GM19193 (cell line): ENCODE data around the gene TANGO6.

Experiments used
- POLR2A ChIP-seq: IDR thresholded peaks from 4 replicates; pipeline ENCODE4 v1.6.1; 2011; ENCODE audit not compliant: insufficient read depth, insufficient read length; ENCODE audit errors: extremely low read depth

The TANGO6 gene

DNA sequence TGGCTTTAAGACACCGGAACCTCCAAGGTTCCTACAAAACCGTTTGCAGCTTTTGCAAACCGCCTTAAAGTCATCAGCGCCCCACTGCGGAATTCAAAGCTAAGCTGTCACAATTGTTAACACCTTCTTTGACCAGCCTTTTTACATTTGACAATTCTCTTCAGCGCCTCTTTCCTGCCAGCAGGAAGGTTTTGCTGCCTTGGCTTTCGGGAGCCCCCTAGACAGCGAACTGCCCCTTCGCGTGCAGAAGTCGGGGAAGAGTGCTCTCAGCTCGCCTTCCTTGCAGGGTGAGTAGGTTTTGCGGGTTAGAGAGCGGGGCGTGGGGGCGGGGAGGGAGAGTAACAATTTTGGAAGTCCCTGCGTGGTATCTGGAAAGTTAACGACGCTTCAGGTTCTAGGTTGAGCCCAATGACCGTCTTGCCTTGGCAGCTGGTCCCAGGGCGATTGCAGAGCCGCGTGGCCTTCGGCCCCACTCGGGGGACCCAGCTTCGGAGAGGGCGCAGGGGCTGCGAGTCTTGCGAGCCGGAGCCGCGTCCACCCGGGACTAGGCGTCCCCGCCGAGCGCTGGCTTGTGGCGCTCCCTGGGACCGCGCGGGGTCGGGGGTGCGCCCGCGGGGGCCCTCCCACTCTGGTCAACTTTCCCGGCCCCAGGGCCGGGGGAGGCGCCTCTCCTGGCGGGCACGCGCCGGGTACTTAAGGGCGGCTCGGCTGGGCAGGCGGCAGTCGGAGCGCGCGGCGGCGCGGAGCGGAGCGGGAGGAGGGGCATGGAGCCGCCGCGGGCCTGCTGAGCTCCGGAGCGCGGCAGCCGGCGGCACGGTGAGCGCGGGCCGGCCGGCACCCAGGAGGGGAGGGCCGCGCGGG, 262.4 kb downstream of the TANGO6 start, which contains the start of gene HAS3:
Gene HAS3, plus strand, starts transcription at position 153 of the 861 bp plus-strand sequence. CDS start 3,743 bp downstream, outside the sequence.
- TF ChIP-seq POLR2A = no peak

DNA sequence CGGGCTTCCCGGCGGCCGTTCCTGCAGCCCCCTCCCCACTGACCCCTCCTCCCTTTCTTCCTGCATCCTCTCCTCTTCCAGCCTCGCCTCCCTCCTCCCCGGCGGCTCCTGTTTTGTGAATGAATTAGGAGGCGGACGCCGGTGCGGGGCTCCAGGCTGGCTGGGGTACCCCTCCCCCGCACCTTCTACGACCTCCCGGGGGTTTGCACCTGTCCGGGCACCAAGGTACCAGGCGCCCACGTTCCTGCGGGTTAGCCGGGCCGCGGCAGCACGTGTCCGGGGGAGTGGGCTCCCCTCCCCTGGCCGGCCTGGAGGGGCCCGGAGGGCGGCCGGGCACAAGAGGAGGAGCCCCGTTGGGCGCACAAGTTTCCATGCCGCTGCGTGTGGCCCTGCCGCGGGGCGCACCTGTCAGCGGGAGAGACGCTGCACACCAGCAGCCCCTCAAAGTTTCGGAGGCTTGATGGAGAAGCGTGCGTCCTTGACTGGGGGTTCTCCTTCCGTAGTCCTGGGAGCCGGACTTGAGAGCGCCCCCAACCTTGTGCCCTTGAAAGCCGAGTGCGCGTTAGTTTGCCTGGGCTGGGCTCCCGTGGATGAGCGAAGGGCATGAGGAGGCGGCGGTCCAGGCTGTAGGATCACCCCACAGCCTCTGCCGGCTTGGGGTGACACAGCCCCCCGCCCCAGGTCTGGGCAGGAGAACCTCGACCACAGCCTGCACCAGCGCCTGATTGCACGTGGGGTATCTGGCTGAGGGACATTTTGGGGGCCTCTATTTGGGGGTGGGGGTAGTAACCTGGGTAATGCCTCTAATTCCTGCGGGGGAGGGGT, 263.4 kb downstream of the TANGO6 start:
- no peak for TF ChIP-seq POLR2A

- no peak for TF ChIP-seq POLR2A
These were observed 264.1 kb downstream of the TANGO6 start for GRCh38 chr16:69107316-69107962.

DNA sequence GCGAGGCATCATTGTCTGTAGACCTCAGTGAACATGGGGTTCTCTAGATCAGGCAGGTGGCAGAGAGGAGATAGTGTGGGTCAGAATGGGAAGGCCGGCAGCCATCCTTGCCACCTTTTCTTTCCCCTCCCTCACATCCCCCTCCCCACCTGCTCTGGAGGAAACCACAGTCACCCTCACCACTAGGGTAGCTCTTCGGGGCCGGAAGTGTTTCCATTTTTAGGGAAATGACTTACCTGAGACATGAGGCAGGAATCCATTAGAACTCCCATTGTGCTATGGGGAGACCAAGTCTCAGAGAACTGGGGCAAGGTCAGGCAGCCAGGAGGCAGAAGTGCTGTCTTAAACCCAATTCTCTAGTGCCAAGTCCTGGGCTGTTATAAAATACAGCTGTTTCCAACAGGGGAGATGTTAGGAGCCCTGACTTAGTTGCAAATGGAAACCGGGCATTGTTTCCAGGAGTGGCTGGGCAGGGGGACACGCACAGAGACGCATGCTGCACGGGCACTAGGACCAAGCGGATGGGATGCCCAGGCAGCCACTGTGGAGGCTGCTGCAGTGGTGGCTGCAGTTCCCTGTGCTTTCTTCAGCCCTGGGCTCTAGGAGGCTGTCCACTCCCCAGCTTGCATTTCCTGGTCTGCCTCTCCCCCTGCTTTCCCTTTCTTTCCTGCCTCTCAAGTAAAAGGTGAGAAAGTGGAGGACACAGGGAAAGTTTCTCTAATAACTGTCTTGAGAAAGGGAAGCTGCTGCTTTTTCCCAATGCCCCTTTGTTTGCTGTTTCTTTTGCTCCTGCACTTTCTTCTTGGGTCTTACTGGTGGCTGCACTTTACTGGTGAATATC, 265.0 kb downstream of the TANGO6 start:
- no peak for TF ChIP-seq POLR2A

- TF ChIP-seq POLR2A = no peak
These were observed 265.5 kb downstream of the TANGO6 start for GRCh38 chr16:69108905-69109252.

- no peak for TF ChIP-seq POLR2A
These were observed 266.3 kb downstream of the TANGO6 start for GRCh38 chr16:69109486-69110270.

GRCh38 chr16:69110406-69110805, 267.1 kb downstream of the TANGO6 start:
- no peak for TF ChIP-seq POLR2A

GRCh38 chr16:69111216-69111875, 268.0 kb downstream of the TANGO6 start:
- TF ChIP-seq POLR2A = no peak

DNA sequence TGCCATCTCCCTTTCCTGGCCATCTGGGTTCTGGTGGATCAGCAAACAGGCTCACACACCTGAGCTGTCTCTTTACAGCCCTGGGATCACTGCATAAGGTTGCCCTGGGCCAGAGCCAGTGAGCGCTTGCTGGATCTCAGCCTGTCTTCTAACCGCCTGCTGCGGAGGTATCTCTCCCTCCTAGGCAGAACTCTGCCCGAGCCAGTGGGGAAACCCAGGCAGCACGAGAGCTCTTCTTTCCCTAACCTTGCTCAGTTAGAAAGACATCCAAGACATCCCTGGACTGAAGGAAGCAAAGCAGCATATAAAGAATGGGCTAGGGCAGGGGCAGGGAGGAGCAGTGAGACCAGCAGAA, 268.5 kb downstream of the TANGO6 start:
- no peak for TF ChIP-seq POLR2A

DNA sequence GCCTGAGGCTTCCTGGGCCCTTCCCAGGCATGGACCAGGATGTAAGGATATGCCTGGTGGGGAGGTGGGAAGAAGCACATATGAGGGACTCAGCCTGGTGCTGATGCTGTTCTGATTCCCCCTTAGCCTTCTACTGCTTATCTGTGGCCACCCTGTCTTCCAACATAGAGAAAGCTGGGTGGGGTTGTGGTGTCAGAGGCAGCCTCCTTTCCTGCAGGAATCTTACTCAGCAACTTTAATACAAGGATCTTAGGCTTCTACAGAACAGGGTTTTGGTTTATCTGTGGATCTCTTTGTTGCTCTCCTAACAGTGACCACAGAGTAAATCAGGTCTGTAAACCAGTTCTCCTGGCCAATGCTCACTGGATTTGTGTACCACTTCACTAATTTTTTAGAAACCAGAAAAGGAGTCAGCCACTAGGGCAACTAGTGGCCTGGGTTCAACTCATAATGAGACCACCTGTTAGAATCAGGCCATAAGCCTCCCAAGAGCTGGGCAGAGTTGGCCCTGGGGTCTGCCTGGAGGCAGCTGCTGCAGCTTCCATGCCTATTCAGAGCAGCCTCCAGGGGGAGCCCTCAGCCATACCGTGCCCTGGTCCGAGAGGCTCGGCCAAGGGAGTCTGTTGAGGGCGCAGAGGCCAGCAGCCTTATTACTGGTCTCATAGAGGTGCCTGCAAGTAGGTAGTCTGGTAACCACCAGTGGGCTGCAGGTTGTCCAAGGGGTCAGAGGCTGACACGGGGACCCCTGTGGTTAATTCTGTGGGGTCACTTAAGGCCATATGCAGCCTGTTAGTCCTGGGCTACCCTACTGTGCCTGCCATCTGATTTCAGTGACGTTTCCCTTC, 269.2 kb downstream of the TANGO6 start:
- TF ChIP-seq POLR2A = no peak

DNA sequence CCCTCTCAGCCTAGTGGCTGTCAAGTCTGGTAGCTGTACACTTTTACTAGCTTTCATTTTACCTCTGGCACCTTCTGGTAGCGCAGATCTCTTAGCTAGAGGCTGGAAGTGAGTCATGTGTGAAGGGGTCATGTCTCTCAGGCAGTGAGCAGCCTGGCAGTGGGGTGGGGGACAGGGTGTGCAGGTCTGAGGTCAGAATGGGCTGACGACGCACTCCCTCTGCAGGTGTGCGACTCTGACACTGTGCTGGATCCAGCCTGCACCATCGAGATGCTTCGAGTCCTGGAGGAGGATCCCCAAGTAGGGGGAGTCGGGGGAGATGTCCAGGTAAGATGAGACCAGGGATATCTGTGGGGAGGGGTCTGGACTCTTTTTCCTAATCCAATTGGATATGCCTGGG, 269.9 kb downstream of the TANGO6 start:
- TF ChIP-seq POLR2A = no peak

- TF ChIP-seq POLR2A = no peak
These were observed 271.1 kb downstream of the TANGO6 start for GRCh38 chr16:69114346-69114975.
